Ascending aorta (tissue), 2 donors: ENCODE data around the gene GAREM1. TPM values are rescaled to one million over a fixed set of nuclear protein-coding genes. Genes with fewer than 3 reads are reported as not detected.
A peak's percentile ranks its signal among the peaks of the same experiment; 100 is the strongest.

Experiments
- DNase-seq, 2 donors: peaks; one replicate each; pipeline ENCODE4 v3.0.0-alpha.2; 2019; ENCODE audit warnings: low spot score in 2 of 2
- H3K27ac ChIP-seq, 2 donors: fragments of 200-600 bp; sonication (generic); one replicate each; pipeline ENCODE4 v1.5.1; 2016 to 2017; ENCODE audit warnings: mild to moderate bottlenecking in 1 of 2
- H3K27me3 ChIP-seq: fragments of 200-600 bp; sonication (generic); one replicate; pipeline ENCODE4 v1.5.1; 2017
- H3K36me3 ChIP-seq, 2 donors: fragments of 200-600 bp; sonication (generic); one replicate each; pipeline ENCODE4 v1.5.1; 2016
- H3K4me1 ChIP-seq, 2 donors: fragments of 200-600 bp; sonication (generic); one replicate each; pipeline ENCODE4 v1.5.1; 2016 to 2017; ENCODE audit warnings: mild to moderate bottlenecking in 1 of 2
- H3K4me3 ChIP-seq, 2 donors: fragments of 200-600 bp; sonication (generic); one replicate each; pipeline ENCODE4 v1.5.1; 2016 to 2017; ENCODE audit warnings: mild to moderate bottlenecking in 1 of 2
- H3K9me3 ChIP-seq, 2 donors: fragments of 200-600 bp; sonication (generic); one replicate each; pipeline ENCODE4 v1.5.1; 2016
- CTCF ChIP-seq, 3 experiments: fragments of 200-600 bp in 2 of 3; fragments of 450-650 bp in 1 of 3; sonication (generic) in 2 of 3; IDR thresholded peaks; one replicate each; pipeline ENCODE4 v1.5.1; 2016 to 2019; ENCODE audit warnings: antibody characterized with exemption in 3 of 3, mild to moderate bottlenecking in 1 of 3, moderate library complexity in 1 of 3
- intact Hi-C: fragments of 100-400 bp; cut with DNase I; formaldehyde crosslinking; loops from one replicate; pipeline ENCODE4 v1.15.1; 2023
- total RNA-seq: library from RNA; depleted of rRNA; stranded (reverse); fragments of >200 nt; gene quantifications from one replicate; pipeline ENCODE4 v1.1.0, GENCODE V29; 2016

The GAREM1 gene
- total RNA-seq, 1 donor from 2014 or later: 8.9 TPM

GRCh38 chr18:32326450-32327308 lies 144.0 kb downstream of the GAREM1 start:
- Histone ChIP-seq H3K27ac (peak overlapping the region in 1 of 2 donors; percentile 22), H3K4me3 (no peak overlapping the region), H3K4me1 (peaks cover 0 to 8% of the 10 kb centered on the region in 2 donors)

GRCh38 chr18:32324181-32324580 lies 146.5 kb downstream of the GAREM1 start:
- no peak for DNase-seq
- H3K4me3 ChIP-seq: no peak overlapping the region
- intact Hi-C loops: no loop called here

More at GRCh38 chr18:32326450-32327308, 144.0 kb downstream of the GAREM1 start:
- Histone ChIP-seq H3K27me3 (no peaks in the 10 kb centered on the region), H3K36me3 (no peaks in the 10 kb centered on the region), H3K9me3 (no peaks in the 10 kb centered on the region)
- TF ChIP-seq CTCF (IDR thresholded peaks at IDR 0.05): no peak
- no peak for DNase-seq
- intact Hi-C loops: no loop called here

GRCh38 chr18:32321826-32322225 lies 148.9 kb downstream of the GAREM1 start:
- Histone ChIP-seq H3K36me3 (no peaks in the 10 kb centered on the region), H3K27ac (no peak overlapping the region), H3K9me3 (no peaks in the 10 kb centered on the region), H3K27me3 (no peaks in the 10 kb centered on the region), H3K4me3 (no peak overlapping the region), H3K4me1 (peaks cover 0 to 20% of the 10 kb centered on the region in 2 donors)
- intact Hi-C loops: no loop called here
- no peak for TF ChIP-seq CTCF (IDR thresholded peaks at IDR 0.05)
- DNase-seq: no peak

More at GRCh38 chr18:32324181-32324580, 146.5 kb downstream of the GAREM1 start:
- Histone ChIP-seq H3K27me3 (no peaks in the 10 kb centered on the region), H3K27ac (no peak overlapping the region), H3K4me1 (peaks cover 0 to 8% of the 10 kb centered on the region in 2 donors), H3K9me3 (no peaks in the 10 kb centered on the region), H3K36me3 (no peaks in the 10 kb centered on the region)
- TF ChIP-seq CTCF (IDR thresholded peaks at IDR 0.05): no peak

GRCh38 chr18:32319084-32319483 lies 151.6 kb downstream of the GAREM1 start:
- Histone ChIP-seq H3K4me1 (peaks cover 0 to 21% of the 10 kb centered on the region in 2 donors), H3K27me3 (no peaks in the 10 kb centered on the region), H3K27ac (peak overlapping the region in 1 of 2 donors; percentile 24), H3K36me3 (no peaks in the 10 kb centered on the region), H3K9me3 (no peaks in the 10 kb centered on the region), H3K4me3 (no peak overlapping the region)
- DNase-seq: no peak
- no peak for TF ChIP-seq CTCF (IDR thresholded peaks at IDR 0.05)
- intact Hi-C loops: loop anchor here (5.0 kb wide), 1 partner anchor 42 kb away; no protein-coding TSS in a partner anchor

GRCh38 chr18:32318581-32318980 lies 152.1 kb downstream of the GAREM1 start:
- TF ChIP-seq CTCF (IDR thresholded peaks at IDR 0.05): no peak
- Histone ChIP-seq H3K36me3 (no peaks in the 10 kb centered on the region), H3K9me3 (no peaks in the 10 kb centered on the region), H3K4me3 (no peak overlapping the region), H3K27ac (peak overlapping the region in 1 of 2 donors; percentile 24), H3K4me1 (peaks cover 0 to 21% of the 10 kb centered on the region in 2 donors), H3K27me3 (no peaks in the 10 kb centered on the region)
- no peak for DNase-seq
- intact Hi-C loops: loop anchor here (5.0 kb wide), 1 partner anchor 41 kb away; no protein-coding TSS in a partner anchor
